Brain microvascular endothelial cell (primary cell): Measurements from ENCODE around the gene IL1RL2.

ENCODE experiments used
- DNase-seq: peaks from one replicate; pipeline ENCODE4 v3.0.0-alpha.2; 2020
- H3K27ac ChIP-seq: fragments of 250-450 bp; sonication (Bioruptor Pico); 2 replicates; pipeline ENCODE4 v1.5.1; 2020; ENCODE audit warnings: mild to moderate bottlenecking, moderate library complexity
- H3K27me3 ChIP-seq: fragments of 250-450 bp; sonication (Bioruptor Pico); replicated peaks from 2 replicates; pipeline ENCODE4 v1.5.1; 2020; ENCODE audit warnings: mild to moderate bottlenecking
- H3K36me3 ChIP-seq: fragments of 250-450 bp; sonication (Bioruptor Pico); replicated peaks from 2 replicates; pipeline ENCODE4 v1.5.1; 2020; ENCODE audit warnings: mild to moderate bottlenecking
- H3K4me3 ChIP-seq: 2 replicates; pipeline ENCODE4 v1.5.1; 2011; ENCODE audit warnings: low read depth, mild to moderate bottlenecking, control low read depth, low read length, moderate library complexity
- in situ Hi-C: cut with HindIII; loops from 2 replicates; pipeline ENCODE4 v1.10.0; 2017; ENCODE audit warnings: low sequenced_read_pairs, low pct_ligation_motif_present
- TF ChIP-seq, protein P1 (sequence below): IDR thresholded peaks from 2 replicates; pipeline ENCODE4 v1.5.1; 2011; ENCODE audit warnings: low read depth, mild to moderate bottlenecking, moderate library complexity, low read length, control low read depth, inconsistent platforms; ENCODE audit errors: missing control alignments

IL1RL2 gene

DNA sequence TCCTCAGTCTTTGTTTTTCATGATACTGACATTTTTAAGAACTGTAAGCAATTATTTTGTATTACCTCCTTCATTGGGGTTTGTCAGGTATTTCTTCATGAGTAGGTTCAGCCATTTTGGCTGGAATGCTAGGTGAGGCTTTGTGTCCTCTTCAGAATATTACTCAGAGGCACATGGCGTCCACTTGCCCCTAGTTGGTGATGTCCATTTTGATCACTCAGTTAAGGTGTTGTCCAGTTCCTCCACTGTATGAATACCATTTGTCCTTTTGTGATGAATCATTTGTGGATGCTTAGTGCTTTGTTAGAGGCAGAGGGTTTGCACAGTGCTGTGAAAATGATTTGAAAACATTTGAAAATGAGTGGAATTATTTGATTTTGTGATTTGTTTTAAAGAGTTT is 4.7 kb downstream of the IL1RL2 start:
- Histone ChIP-seq H3K27me3 (no peaks in the 10 kb centered on the region), H3K36me3 (no peaks in the 10 kb centered on the region), H3K4me3 (no peak overlapping the region), H3K27ac (no peak overlapping the region)
- TF ChIP-seq, protein P1, sequence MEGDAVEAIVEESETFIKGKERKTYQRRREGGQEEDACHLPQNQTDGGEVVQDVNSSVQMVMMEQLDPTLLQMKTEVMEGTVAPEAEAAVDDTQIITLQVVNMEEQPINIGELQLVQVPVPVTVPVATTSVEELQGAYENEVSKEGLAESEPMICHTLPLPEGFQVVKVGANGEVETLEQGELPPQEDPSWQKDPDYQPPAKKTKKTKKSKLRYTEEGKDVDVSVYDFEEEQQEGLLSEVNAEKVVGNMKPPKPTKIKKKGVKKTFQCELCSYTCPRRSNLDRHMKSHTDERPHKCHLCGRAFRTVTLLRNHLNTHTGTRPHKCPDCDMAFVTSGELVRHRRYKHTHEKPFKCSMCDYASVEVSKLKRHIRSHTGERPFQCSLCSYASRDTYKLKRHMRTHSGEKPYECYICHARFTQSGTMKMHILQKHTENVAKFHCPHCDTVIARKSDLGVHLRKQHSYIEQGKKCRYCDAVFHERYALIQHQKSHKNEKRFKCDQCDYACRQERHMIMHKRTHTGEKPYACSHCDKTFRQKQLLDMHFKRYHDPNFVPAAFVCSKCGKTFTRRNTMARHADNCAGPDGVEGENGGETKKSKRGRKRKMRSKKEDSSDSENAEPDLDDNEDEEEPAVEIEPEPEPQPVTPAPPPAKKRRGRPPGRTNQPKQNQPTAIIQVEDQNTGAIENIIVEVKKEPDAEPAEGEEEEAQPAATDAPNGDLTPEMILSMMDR = no peak
- DNase-seq = no peak
- in situ Hi-C loops = no loop called here

DNA sequence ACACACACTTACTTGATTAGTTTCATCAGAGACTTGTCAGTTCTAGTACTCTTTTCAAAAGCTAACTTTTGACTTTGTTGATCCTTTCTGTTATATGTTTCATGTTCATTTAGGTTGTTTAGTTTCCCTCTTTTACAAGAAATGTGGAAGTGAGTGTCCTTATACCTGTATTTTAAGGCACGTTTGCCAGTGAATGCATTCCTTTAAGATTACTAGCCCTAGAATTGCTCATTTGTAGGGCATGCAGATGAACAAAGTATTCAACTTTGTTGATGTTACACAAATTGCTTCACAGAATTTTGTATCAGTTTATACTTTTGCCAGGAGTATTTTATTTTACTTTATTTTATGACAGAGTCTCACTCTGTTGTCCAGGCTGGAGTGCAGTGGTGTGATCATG is 6.3 kb downstream of the IL1RL2 start:
- Histone ChIP-seq H3K27ac (no peak overlapping the region), H3K4me3 (no peak overlapping the region), H3K36me3 (no peaks in the 10 kb centered on the region), H3K27me3 (no peaks in the 10 kb centered on the region)
- in situ Hi-C loops = no loop called here
- TF ChIP-seq, protein P1 = no peak
- DNase-seq = no peak

DNA sequence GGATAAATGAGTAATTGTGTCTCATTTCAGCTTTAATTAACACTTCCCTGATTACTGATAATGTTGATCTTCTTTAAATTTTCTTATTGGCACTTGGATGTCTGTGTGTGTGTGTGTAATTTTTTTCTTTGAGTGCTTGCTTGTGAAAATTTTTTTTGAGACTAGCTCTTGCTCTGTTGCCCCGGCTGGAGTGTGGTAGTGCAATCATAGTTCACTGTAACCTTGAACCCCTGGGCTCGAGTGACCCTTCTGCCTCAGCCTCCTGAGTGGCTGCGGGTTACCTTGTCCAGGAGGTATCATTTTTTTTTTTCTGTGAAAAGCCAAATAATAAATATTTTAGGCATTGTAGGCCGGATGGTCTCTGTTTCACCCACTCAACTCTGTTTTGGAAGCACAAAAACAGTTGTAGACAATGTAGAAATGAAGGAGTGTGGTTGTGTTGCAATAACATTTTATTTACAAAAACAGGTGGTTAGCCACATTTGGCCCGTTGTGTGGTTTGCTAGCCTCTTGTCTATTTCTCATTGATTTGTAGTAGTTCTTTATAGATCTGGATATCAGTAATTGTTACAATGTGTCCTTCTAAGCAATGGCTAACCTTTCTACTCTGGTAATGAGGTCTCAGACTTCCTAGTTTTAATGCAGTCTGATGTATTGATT is 7.9 kb downstream of the IL1RL2 start:
- DNase-seq = no peak
- TF ChIP-seq, protein P1 = no peak
- H3K27me3 ChIP-seq = no peaks in the 10 kb centered on the region
- no peak overlapping the region for H3K27ac ChIP-seq
- H3K4me3 ChIP-seq = no peak overlapping the region
- in situ Hi-C loops = no loop called here
- H3K36me3 ChIP-seq = no peaks in the 10 kb centered on the region

DNA sequence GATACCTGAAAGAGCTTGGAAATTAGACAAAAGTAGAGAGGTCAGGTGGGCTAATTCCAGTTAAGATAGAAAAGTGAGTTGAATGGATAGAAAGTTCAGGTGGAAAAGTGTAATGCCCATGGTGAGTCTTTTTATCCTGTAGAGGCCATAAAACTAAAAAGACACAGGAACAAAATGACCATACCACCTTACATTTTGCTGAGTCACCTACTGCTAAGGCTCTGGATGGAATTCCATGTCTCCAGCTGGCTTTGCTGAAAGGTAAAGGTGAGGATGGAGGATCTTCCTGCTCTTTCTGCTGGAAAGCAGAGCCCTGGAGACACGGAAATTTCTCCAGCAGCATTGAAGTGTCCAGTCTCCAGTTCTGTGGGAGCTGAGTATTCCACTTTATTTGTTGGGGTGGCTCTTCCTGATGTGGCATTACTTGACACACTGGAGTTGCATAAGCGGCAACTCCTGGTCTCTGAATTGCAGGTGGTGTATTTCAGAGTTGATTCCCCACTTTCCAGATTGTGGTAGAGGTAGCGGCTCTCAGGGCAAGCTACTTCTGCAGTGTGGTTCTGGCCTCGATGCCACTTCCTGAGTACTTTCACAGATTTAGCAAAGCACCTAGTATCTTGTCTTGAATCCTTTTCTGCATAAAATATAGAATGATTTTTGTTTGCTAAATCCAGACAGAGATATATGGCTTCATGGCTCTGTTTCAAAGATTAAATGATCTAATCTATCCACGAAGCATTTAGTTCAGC is 10.7 kb downstream of the IL1RL2 start:
- H3K36me3 ChIP-seq = no peaks in the 10 kb centered on the region
- H3K4me3 ChIP-seq = no peak overlapping the region
- TF ChIP-seq, protein P1 = no peak
- H3K27me3 ChIP-seq = no peaks in the 10 kb centered on the region
- DNase-seq = no peak
- in situ Hi-C loops = no loop called here
- no peak overlapping the region for H3K27ac ChIP-seq

DNA sequence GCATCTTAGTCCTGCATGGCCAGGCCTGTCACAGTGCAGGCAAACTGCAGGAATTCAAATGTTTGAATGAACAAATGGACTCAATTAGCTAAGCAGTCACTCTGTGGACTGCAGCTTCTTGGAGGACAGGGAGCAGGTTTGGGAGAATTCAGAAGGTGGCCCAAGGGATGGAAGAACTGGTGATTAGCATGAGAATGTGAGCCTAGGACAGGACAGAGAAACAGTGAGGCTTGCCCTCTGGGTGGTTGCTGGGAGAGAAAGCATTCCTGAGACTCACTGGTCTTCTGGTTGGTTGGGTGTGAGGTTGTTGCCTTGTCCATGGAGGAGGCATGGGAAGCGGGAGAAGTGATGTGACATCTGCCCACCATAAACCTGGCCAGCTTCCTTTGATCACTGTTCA is 13.7 kb downstream of the IL1RL2 start:
- H3K27me3 ChIP-seq = no peaks in the 10 kb centered on the region
- in situ Hi-C loops = no loop called here

More for the DNA sequence above, 13.7 kb downstream of the IL1RL2 start:
- TF ChIP-seq, protein P1 = no peak
- Histone ChIP-seq H3K36me3 (no peaks in the 10 kb centered on the region), H3K4me3 (no peak overlapping the region), H3K27ac (no peak overlapping the region)
- no peak for DNase-seq
